ENCODE data around the gene E2F4. TPM values are rescaled to one million over a fixed set of nuclear protein-coding genes. Genes with fewer than 3 reads are reported as not detected.

The E2F4 gene
- total RNA-seq, 1 experiment from 2014 or later: 81.0 TPM

DNA sequence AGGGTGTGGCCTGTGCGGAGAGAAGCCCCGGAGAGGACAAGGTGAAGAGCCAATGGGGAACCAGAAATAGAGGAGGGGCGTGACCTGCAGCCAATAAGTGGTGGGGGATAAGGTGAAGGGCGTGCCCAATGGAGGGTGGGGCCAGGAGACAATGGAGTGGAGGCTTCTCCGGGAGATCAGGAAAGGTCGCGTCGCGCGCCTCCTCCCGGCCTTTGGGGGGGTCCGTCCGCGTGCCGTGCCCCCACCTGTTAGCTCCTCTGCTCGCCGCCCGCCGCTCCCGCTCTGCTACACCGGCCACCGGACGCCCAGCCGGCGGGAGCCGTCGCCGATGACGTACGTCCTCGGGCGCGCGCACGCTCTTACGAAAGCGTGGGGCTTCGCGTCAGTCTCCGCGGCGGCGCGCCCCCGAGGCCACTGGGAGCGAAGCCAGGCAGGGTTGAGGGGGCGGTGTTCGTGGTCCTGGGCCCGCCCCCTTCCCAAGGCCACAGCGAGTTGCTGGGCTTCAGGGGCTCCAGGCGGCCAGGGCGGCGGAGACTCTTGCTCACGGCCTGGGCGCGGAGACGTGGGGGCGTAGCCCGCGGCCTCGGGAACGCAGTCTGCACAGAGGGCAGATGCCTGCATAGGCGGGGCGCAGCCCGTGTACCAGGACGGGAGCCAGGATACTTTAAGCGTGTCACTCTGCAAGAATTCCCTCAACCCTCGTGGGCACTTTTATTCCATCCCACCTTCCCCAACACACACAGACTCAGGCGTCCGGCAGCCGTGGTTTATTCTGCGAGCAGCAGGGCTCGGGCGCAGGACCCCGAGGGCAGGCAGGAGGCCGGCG is 8.1 kb upstream of the E2F4 start, which contains the start of gene MATCAP1:
Gene MATCAP1, minus strand, starts transcription at position 337 of the 826 bp plus-strand sequence. CDS start 3,353 bp downstream, outside the sequence.
- DNase-seq: peak; percentile 93
- Histone ChIP-seq H3K9me3 (no peaks in the 10 kb centered on the region), H3K4me3 (peak within 1 kb of the TSS; percentile 87), H3K27me3 (no peaks in the 10 kb centered on the region), H3K36me3 (no peaks in the 10 kb centered on the region)

DNA sequence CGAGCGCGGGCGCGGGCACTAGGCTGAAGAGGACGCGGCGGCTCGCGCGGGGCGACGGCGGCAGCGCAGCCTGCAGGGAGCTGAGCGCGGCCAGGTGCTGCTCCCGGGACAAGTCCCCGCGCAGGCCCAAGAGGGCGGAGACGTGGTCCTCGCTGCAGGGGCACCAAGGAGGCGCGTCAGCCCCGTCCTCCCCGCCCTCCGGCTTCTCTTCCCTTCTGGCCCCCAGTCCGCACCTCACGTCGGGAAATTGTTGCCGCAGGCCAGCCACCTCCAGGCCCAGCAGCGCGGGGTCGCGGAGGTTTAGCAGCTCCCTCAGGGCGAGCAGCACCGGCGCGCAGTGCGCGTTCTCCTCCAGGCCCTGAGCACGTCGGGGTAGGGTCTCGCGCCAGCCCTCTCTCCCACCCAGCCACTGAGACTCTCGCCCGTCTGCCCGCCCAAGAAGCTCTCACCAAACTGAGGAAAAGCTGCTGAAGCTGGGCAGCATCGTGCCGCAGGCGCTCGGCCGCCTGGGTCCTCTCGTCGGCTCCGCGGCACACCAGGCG is 7.4 kb upstream of the E2F4 start:
- Histone ChIP-seq H3K27me3 (no peaks in the 10 kb centered on the region), H3K36me3 (no peaks in the 10 kb centered on the region), H3K9me3 (no peaks in the 10 kb centered on the region), H3K4me3 (peak overlapping the region; percentile 87)
- DNase-seq: no peak

DNA sequence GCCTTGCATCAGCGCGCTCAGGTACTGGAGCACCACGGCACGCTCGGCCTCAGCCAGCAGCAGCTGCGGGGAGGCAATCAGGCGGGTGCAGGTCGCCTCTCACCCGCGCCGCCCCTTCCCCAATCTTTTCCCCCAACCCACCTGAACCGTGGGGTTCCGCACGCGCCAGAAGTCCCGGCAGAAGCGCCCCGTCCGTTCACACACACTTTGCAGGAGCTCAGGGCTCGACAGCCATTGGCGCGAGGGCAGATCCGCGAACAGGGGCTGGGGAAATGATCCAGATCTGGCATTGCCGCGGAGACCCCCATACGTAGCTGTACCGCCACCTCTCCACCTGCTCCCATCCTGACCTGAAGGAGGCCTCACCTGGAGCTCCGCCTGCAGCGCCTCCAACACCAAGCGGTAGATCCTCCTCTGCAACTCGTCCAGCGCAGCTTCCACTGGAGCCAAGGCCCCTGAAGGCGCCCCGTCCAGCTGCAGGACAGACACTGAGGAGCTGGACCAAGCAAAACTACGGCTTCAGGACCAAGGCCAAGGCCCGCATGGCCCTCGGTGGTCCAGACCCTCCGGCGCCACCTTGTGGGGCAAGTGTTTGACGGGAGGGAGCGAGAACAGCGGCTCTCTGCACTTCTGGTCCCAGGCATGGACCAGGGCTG is 6.8 kb upstream of the E2F4 start:
- Histone ChIP-seq H3K9me3 (no peaks in the 10 kb centered on the region), H3K4me3 (no peak overlapping the region), H3K27me3 (no peaks in the 10 kb centered on the region), H3K36me3 (no peaks in the 10 kb centered on the region)
- DNase-seq: peak; percentile 83

DNA sequence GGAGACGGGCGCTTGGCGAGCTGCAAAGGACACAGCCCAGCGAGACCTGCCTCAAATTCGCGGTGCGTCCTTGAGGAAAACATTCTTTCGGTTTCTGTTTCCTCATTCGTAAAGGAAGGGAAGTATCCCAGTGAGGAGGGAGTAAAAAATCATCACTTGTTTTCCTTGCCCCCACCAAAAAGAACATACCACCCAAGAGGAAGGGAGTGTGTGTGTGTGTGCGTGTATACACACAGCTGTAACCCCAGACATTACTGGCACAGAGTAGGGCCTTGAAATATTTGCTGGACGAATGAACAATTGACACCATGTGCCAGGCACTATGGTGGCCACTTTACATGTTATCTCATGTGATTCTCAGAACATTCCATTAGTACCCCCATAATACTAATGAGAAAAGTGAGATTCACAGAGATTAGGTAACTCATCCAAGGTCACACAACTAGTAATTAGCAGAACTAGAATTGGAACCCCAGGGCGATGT is 6.3 kb upstream of the E2F4 start:
- H3K9me3 ChIP-seq: no peaks in the 10 kb centered on the region
- no peak for DNase-seq
- H3K27me3 ChIP-seq: no peaks in the 10 kb centered on the region
- H3K36me3 ChIP-seq: no peaks in the 10 kb centered on the region
- H3K4me3 ChIP-seq: no peak overlapping the region

DNA sequence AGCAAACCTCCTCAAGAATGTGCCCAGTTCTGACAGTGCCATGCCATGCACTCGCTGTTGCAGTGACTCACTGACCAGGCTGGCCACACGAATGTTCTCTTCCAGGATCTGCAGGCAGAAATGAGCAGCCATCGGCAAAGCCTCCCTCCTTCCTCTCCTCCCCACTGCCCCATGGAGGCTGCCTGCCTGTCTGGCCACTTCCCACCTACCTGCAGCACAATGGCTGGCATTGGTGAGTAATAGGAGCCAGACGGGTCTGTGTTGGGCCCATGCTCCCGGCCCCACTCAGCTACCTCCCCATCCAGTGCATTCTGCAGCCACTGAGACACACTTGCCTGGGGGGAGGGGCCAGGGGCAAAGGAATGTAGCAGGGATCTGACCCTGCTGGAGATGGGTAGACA is 5.4 kb upstream of the E2F4 start:
- DNase-seq: peak; percentile 49
- no peaks in the 10 kb centered on the region for H3K27me3 ChIP-seq
- H3K4me3 ChIP-seq: no peak overlapping the region
- no peaks in the 10 kb centered on the region for H3K36me3 ChIP-seq
- H3K9me3 ChIP-seq: no peaks in the 10 kb centered on the region

DNA sequence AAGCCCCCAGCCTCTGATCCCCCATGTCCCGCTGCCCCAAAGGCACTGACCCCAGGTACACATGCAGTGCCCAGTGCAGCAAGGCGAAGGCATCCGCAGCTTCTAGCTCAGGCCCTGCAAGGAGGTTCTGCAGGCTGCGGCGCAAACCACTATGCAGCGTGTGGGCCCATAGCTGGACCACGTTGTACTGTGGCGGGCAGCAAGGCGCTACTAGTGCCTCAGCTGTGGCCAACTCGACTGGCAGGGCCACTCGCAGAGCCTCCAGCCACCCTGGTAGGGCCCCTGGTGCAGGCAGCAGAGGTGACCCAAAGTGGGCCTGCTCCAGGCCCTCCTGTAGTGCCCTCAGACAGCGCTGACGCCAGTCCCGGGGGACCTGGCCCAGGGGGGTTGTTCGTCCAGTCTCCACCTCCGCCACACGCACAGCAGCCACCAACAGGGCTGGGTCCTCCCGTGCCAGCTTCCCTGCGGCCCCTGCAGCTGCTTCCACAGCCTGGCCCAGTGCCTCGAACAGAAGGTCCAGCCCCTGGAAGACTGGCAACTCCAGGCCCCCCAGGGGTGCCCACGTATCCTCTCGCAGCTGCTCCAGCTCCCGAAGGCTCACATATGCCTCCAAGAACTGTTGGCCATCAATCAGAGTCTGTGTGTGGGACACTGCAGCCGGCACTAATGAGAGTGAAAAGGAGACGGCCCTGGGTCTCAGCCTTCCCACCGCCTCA is 4.6 kb upstream of the E2F4 start:
- no peaks in the 10 kb centered on the region for H3K27me3 ChIP-seq
- no peak overlapping the region for H3K4me3 ChIP-seq
- no peak for DNase-seq

DNA sequence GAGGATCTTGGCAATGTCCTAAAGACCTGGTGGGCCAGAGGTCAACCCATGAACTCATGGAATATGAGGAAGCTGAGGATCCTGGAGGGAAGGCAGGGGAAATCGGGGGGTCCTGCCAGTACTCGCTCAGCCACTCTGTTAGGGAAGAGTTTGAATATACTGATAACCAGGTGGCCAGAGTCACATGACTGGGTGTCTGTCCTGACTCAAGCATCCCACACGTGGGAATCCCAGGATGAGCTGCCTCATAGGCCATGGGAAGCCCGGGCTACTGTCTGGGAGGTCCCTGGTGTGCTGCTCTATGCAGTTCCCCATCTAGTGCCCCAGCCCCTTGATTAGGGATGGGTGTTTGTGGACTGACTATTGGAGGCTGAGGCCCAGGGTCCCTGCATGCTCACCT is 3.6 kb upstream of the E2F4 start:
- H3K36me3 ChIP-seq: no peaks in the 10 kb centered on the region; the same call in 1 of the 2 replicates
- no peak for DNase-seq
- H3K27me3 ChIP-seq: no peaks in the 10 kb centered on the region
- H3K9me3 ChIP-seq: no peaks in the 10 kb centered on the region
- H3K4me3 ChIP-seq: no peak overlapping the region

More for the DNA sequence above, 4.6 kb upstream of the E2F4 start:
- Histone ChIP-seq H3K9me3 (no peaks in the 10 kb centered on the region), H3K36me3 (no peaks in the 10 kb centered on the region)

DNA sequence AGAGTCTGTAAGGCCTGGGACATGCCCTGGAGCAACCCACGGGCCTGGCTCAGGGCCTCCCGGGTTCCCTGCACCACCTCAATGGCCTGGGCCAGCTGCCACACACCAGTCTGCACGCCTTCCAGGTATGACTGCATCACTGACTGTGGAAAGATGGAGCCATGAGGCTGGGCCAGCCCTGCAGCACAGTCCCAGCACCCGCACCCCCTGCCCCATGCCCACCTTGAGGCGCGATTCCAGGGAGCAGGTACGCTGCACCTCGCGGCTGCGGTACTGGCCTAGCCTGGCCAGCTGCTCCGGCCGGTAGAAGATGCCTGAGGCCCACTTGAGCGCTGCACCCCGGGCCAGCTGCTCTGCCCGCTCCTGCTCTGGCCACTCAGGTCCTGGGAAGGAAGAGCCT is 3.2 kb upstream of the E2F4 start:
- DNase-seq: no peak
- no peaks in the 10 kb centered on the region for H3K9me3 ChIP-seq
- H3K4me3 ChIP-seq: no peak overlapping the region
- no peaks in the 10 kb centered on the region for H3K27me3 ChIP-seq
- H3K36me3 ChIP-seq: no peaks in the 10 kb centered on the region; the same call in none of the 2 replicates

DNA sequence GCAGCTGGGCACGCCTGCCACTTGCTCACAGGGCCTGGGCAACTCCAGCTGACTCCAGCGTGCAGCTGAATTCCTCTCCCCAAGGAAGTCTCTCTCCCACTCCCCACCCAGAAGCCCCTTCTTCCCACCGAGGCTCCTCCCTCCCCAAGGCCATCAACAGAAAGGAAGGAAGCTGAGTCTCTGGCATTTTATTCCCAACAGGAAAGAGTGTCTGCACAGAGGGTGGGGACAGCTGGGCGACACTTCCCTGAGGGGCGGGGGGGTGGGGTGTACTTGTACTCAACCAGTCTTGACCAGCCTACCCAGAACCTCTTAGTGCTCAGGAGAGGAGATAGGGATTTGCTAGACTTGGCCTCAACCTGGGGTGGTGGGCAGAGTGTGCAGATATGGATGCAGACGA is 1.9 kb upstream of the E2F4 start, which contains the start of gene EXOC3L1:
Gene EXOC3L1, minus strand, starts transcription at position 96 of the 400 bp plus-strand sequence. CDS start 460 bp downstream, outside the sequence.
- Histone ChIP-seq H3K9me3 (no peaks in the 10 kb centered on the region), H3K4me3 (no peak within 1 kb of the TSS), H3K27me3 (no peaks in the 10 kb centered on the region), H3K36me3 (peaks cover 10% of the 10 kb centered on the region)
- DNase-seq: no peak

DNA sequence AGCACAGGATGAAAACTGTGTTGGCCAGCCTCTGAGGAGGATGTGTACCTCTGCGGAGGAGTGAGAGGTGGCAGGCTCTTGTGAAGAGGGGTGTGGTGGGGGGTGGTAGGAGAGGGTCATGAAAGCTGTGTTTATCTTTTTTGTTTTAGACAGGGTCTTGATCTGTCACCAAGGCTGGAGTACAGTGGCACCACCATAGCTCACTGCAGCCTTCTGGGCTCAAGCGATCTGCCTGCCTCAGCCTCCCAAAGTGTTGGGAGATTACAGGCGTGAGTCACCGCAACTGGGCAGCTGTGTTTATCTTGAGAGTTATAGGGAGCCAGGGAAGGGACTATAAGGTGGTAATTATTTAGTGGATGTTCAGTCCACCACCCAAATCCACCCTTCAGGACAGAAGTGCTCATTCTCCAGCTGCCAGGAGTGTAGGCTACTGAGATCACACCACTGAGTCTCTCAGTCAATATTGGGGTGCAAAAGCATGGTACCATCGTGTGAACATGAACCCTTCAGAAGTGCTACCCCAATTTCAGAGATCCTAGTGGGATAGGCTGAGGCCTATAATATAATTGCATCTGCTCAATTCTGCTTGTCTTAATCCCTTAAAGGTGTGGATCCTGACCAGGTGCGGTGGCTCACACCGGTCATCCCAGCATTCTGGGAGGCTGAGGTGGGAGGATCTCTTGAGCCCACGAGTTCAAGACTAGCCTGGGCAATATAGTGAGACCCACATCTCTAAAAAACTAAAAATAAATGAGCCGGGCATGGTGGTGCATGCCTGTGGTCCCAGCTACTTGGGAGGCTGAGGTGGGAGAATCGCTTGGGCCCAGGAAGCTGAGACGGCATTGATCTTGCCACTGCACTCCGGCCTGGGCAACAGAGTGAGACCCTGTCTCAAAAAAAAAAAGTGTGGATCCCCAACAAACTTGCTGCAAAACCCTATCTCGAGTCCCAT is 1.2 kb upstream of the E2F4 start:
- DNase-seq: peak; percentile 48
- Histone ChIP-seq H3K4me3 (no peak overlapping the region), H3K27me3 (no peaks in the 10 kb centered on the region), H3K36me3 (peaks cover 16% of the 10 kb centered on the region), H3K9me3 (no peaks in the 10 kb centered on the region)

DNA sequence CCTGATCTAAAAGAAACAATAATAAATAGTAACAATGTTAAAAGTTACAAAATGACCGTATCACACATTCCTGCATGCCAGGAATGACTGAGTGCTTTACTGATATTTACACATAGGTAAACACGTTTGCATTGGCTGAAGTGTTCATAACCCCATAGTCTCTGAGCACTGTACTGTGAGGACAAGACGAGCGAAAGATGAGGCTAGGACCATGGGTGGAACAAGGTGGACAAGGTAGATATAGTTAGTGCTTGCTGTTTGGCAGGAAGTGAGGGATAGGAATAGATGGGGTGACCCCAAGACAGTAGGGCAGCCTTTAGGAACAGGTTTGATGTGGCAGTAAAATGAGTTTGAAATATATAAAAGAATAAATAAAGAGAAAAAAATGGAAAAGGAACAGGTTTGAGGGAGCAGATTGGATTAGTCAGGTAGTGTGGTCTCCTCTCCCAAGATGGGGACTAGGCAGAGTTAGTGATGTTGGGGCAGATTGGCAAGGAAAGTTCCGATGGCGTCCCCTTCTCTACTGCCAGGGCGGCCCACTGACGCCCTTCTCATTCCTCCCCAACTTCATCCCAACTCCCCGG is 452 bp upstream of the E2F4 start:
- peaks cover 20% of the 10 kb centered on the region for H3K36me3 ChIP-seq

DNA sequence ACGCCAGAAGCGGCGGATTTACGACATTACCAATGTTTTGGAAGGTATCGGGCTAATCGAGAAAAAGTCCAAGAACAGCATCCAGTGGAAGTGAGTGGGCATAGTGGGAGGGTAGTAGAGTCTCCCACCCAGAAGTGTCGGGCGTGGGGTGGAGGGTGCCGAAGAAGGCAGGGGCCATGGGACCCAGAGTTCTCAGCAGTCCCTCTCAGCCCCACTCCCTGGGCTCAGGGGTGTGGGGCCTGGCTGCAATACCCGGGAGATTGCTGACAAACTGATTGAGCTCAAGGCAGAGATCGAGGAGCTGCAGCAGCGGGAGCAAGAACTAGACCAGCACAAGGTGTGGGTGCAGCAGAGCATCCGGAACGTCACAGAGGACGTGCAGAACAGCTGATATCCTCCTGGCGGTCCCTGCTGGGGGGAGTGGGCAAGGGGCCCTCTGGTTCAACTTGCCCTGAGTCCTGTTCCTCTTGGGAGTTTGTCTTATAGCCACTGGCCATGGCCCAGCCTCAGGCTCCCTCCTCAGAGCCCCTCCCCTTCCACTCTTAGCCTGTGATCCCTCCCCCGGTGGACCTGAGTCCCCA is 916 bp downstream of the E2F4 start:
- H3K36me3 ChIP-seq: peaks cover 28% of the 10 kb centered on the region
- H3K27me3 ChIP-seq: no peaks in the 10 kb centered on the region
- DNase-seq: no peak
- H3K4me3 ChIP-seq: peak overlapping the region; percentile 81
- no peaks in the 10 kb centered on the region for H3K9me3 ChIP-seq

More for the DNA sequence above, 452 bp upstream of the E2F4 start:
- no peaks in the 10 kb centered on the region for H3K9me3 ChIP-seq
- no peaks in the 10 kb centered on the region for H3K27me3 ChIP-seq
- peak overlapping the region; percentile 81 for H3K4me3 ChIP-seq
- DNase-seq: no peak

DNA sequence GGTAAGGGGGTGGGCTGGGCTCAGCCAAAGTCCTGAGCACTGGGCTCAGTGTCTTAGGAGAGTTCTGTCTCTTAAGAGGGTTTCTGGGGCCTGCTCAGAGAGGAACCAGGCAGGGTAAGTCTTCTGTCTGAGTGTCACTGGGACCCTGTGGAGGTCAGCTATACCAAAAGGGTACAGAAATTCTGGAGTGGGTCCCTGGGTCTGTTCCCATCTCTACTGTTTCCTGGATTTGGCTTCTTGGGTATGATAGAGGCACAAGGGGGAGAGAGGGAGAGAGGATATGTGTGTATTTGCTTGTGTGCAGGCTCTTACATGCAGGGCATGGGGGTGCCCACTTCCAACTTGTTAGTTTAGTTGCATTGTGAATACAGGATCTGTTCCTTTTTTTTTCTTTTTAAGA is 1.6 kb downstream of the E2F4 start:
- Histone ChIP-seq H3K9me3 (no peaks in the 10 kb centered on the region), H3K27me3 (no peaks in the 10 kb centered on the region), H3K4me3 (peak overlapping the region; percentile 81), H3K36me3 (peaks cover 28% of the 10 kb centered on the region)
- no peak for DNase-seq

DNA sequence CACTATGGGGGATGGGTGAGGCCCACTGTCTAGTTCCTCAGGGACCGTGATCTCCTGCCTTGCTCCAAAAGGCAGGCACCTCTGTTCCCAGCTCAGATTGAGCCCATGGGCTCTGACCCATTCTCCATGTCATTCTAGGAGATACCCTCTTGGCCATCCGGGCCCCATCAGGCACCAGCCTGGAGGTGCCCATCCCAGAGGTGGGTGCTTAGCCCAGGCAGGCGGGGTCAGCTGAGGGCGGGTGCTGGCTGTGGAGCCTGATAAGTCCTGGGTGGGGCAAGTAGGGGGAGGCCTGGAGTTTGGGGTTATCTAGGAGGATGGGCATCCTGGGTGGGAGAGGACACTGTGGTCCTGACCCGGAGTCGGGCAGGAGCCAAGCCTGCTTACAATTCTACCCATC is 2.3 kb downstream of the E2F4 start:
- Histone ChIP-seq H3K9me3 (no peaks in the 10 kb centered on the region), H3K36me3 (peaks cover 28% of the 10 kb centered on the region), H3K4me3 (no peak overlapping the region), H3K27me3 (no peaks in the 10 kb centered on the region)
- DNase-seq: no peak

DNA sequence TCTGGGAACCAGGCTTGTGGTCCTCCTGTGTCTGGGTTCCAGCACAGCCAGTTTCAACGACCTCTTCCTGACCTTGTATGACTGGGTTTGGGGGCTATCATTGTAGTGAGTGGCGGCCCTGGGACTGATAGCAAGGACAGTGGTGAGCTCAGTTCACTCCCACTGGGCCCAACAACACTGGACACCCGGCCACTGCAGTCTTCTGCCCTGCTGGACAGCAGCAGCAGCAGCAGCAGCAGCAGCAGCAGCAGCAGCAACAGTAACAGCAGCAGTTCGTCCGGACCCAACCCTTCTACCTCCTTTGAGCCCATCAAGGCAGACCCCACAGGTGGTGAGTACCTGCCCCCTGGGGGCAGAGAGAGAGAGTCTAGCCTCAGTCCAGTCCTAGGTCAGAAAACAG is 3.7 kb downstream of the E2F4 start:
- Histone ChIP-seq H3K36me3 (peaks cover 28% of the 10 kb centered on the region), H3K9me3 (no peaks in the 10 kb centered on the region), H3K4me3 (no peak overlapping the region), H3K27me3 (no peaks in the 10 kb centered on the region)
- no peak for DNase-seq
